ENCODE measurements around the gene TNRC6B. TPM values are rescaled to one million over a fixed set of nuclear protein-coding genes. Genes with fewer than 3 reads are reported as not detected.

TNRC6B gene
- total RNA-seq, 1 donor = 35.3 TPM

DNA sequence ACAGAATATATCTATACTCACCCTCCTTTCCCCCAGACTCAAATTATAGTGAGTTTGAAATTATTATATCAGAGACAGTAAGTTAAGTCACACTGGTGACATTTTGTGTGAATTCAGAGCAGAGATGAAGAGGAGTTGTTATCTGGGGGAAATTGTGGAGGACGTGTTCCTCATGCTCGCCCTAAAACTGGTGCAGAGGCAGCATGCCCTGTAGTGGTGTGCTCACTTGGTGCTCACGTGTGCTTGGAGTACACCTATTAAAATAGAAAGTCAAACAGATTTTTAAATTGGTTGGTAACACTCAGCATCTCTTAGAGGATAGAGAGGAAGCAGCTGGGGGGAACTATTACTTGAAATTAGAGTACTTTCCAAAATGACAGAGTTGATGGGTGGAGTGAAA is 117.0 kb downstream of the TNRC6B start:
- DNase-seq (ENCODE audit: low read depth) = no peak
- TF ChIP-seq, protein P1, sequence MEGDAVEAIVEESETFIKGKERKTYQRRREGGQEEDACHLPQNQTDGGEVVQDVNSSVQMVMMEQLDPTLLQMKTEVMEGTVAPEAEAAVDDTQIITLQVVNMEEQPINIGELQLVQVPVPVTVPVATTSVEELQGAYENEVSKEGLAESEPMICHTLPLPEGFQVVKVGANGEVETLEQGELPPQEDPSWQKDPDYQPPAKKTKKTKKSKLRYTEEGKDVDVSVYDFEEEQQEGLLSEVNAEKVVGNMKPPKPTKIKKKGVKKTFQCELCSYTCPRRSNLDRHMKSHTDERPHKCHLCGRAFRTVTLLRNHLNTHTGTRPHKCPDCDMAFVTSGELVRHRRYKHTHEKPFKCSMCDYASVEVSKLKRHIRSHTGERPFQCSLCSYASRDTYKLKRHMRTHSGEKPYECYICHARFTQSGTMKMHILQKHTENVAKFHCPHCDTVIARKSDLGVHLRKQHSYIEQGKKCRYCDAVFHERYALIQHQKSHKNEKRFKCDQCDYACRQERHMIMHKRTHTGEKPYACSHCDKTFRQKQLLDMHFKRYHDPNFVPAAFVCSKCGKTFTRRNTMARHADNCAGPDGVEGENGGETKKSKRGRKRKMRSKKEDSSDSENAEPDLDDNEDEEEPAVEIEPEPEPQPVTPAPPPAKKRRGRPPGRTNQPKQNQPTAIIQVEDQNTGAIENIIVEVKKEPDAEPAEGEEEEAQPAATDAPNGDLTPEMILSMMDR (IDR thresholded peaks at IDR 0.05; ENCODE audit: insufficient read depth, low read length) = no peak
- H3K4me3 ChIP-seq (ENCODE audit: low read depth, low read length) = no peak overlapping the region

DNA sequence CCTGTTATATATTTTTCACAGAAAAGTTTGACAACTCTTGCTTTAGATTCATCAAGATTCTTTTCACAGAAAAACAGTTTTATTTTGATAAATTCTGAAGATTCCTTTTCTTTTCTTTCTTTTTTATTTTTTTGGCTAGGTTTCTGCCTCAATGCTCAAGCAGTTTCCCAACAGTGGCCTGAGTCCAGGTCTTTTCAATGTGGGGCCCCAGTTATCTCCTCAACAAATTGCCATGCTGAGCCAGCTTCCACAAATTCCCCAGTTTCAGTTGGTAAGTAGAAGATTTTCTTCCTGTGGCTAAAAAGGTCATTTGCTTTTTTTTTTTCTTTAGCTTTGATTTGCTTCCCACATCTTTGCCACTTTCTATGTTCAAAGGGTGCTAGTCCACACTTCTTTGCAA is 122.6 kb downstream of the TNRC6B start:
- TF ChIP-seq, protein P1 (IDR thresholded peaks at IDR 0.05; ENCODE audit: insufficient read depth, low read length) = no peak
- no peak overlapping the region for H3K4me3 ChIP-seq (ENCODE audit: low read depth, low read length)
- peak; percentile 27 for DNase-seq (ENCODE audit: low read depth)

DNA sequence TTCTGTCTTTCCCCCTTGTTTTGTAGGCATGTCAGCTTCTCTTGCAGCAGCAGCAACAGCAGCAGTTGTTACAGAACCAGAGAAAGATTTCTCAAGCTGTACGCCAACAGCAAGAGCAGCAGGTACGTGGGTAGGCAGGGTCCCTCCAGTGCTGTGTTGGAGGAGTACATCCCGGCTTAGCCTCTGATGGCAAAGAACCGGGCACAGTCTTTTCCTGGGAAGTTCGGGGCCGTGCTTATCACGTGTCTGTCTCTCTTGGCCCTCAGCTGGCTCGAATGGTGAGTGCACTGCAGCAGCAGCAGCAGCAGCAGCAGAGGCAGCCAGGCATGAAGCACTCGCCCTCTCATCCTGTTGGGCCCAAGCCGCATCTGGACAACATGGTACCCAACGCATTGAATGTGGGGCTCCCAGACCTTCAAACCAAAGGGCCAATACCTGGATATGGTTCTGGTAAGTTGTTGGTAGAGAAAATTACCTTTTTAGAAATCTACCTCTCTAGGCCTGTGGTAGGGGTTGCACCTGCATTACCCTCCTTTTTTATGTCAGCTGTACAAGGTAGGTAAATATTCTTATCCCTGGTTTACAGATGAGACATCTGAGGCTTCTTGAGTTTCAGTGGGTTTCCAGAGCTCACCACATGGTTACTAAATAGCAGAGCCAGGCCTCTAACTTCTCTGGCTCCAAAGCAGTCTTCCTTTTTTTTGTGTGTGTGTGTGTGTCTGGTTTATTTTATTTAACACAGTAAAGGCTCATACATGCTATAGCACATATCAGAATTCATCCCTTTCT is 123.4 kb downstream of the TNRC6B start:
- no peak for DNase-seq (ENCODE audit: low read depth)
- H3K4me3 ChIP-seq (ENCODE audit: low read depth, low read length) = no peak overlapping the region
- TF ChIP-seq, protein P1 (IDR thresholded peaks at IDR 0.05; ENCODE audit: insufficient read depth, low read length) = no peak

DNA sequence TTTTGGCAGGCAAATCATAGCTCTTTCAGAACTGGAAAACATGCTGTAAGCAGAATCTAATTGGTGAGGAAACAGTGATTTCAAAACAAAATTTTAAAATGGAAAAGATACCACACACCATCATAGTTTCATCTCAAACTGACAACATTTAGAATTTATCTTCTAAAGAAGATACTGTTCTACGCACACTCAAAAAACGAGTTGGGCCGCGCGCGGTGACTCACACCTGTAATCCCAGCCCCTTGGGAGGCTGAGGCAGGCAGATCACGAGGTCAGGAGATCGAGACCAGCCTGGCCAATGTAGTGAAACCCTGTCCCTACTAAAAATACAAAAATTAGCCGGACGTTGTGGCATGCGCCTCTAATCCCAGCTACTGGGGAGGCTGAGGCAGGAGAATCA is 124.4 kb downstream of the TNRC6B start:
- no peak overlapping the region for H3K4me3 ChIP-seq (ENCODE audit: low read depth, low read length)
- TF ChIP-seq, protein P1 (IDR thresholded peaks at IDR 0.05; ENCODE audit: insufficient read depth, low read length) = no peak
- no peak for DNase-seq (ENCODE audit: low read depth)

DNA sequence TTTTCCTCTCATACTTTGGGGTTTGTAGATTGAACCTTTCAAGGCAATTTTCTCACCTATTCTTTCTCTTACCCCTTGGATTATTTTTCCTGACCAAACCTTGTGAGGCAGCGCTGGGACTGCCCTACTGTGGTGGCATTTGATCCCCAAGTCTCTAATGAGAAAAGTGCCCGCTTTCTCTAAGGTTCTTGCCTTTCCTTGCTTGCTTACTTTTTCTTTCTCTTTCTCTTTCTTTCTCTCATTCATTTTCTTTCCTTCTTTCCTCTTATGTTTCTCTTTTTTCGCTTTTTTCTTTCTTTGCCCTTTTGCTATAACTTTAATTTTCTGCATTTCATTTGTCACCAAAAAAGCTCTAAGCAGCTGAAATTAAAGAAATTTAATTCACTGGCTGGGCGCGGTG is 127.9 kb downstream of the TNRC6B start:
- H3K4me3 ChIP-seq (ENCODE audit: low read depth, low read length) = no peak overlapping the region
- DNase-seq (ENCODE audit: low read depth) = no peak
- TF ChIP-seq, protein P1 (IDR thresholded peaks at IDR 0.05; ENCODE audit: insufficient read depth, low read length) = no peak

DNA sequence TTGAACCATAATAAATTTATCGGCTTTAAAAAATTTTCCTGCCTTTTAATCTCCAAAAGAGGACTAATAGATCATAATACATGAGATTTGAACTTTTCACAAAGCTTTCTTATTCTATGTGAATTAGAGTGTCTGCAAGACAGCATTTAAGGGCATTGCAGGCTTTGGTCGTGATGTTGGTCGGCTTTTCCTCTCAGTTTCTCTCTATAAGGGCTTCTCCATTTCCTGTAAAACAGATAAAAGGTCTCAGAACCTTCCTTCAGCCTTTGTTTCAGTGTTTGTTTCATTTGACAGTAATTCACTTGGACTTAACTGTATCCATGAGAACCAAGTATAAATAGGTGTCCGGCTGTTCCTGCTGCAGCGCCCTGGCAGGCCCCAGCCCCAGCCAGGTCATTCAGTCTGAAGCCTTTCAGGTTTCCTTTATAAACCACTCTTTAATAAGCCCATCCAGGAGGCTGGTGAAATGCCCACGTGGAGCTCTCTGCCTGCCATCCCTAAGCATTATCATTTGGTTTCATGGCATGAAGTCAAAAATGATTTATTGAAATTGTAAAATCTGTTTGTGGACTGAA is 131.4 kb downstream of the TNRC6B start:
- TF ChIP-seq, protein P1 (IDR thresholded peaks at IDR 0.05; ENCODE audit: insufficient read depth, low read length) = no peak
- DNase-seq (ENCODE audit: low read depth) = no peak
- no peak overlapping the region for H3K4me3 ChIP-seq (ENCODE audit: low read depth, low read length)
